GM21528 (cell line): ENCODE data around the gene DUS1L.

ENCODE experiments used
- ATAC-seq: cut with Tn5 transposase; IDR thresholded peaks from one replicate; pipeline ENCODE4 v1.9.1; 2021; ENCODE audit warnings: mild to moderate bottlenecking, moderate library complexity; ENCODE audit not compliant: unreplicated experiment, low FRiP score

The DUS1L gene

GRCh38 chr17:82016061-82016874 is 49.3 kb downstream of the DUS1L start:
- no peak for ATAC-seq

DNA sequence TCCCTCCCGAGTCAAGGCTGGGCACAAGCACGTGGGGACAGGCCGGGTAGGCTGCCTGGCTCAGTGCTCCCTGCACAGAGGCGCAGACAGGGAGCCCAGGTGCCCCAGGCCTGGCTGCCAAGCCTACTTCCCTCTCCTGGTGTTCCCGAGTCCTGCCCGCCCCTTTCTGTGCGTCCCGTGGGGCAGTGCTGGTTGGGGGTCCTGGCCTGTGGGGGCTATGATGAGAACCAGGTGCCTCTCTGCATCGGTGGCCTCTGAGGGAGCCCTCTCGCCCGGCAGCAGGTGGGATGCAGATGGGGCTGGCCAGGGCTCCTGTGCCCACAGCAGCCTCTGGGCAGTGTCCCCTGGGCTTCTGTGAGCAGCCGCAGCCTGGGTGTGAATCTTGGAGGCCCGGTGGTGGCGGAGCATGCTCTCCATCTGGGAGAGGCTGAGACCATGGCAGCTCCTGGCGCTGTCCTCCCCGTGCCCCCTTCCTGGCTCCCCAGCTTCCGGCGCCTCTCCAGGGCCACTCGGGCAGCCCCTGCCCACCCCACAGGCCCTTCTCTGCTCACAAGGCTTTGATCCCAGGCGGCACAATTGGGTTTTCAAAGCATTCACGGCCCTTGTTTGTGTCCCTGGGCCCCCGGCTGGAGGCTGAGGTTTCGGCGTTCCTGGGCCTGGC is 50.2 kb downstream of the DUS1L start:
- ATAC-seq, result no peak

DNA sequence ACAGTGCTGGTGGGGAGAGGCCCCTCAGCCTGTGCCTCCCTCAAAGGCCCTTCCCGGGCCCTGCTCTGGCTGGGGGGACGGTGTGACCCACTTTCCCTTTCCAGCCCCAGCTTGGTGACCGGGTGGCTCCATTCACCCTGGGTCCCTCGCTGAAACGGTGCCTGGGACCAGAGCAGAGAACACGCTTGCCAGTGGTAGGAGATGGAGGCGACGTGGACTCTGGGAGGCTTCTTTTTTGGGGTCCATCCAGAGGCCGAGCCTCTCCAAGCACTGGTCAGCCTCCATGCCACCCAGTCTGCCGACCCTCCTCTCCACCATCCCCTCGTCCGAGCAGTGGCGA is 50.7 kb downstream of the DUS1L start:
- no peak for ATAC-seq

DNA sequence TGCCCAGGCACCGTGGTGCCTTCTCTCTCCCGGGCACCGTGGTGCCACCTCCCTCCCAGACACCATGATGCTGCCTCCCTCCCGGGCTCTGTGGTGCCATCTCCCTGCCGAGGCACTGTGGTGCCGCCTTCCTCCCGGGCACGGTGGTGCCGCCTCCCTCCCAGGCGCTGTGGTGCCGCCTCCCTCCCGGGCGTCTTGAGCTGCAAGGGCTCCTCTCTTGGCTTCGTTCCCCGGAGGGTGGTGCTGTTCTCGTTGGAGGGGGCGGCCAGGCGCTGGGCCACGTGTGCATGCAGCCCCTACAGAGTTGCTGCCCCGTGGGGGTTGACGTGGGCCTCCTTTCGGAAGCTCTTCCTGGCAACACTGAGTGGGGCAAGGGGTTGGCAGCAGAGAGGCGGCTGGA is 51.2 kb downstream of the DUS1L start:
- no peak for ATAC-seq

GRCh38 chr17:82013772-82014321 is 51.8 kb downstream of the DUS1L start:
- ATAC-seq, result no peak

- ATAC-seq, result no peak
These were observed 52.3 kb downstream of the DUS1L start for GRCh38 chr17:82013341-82013740.

DNA sequence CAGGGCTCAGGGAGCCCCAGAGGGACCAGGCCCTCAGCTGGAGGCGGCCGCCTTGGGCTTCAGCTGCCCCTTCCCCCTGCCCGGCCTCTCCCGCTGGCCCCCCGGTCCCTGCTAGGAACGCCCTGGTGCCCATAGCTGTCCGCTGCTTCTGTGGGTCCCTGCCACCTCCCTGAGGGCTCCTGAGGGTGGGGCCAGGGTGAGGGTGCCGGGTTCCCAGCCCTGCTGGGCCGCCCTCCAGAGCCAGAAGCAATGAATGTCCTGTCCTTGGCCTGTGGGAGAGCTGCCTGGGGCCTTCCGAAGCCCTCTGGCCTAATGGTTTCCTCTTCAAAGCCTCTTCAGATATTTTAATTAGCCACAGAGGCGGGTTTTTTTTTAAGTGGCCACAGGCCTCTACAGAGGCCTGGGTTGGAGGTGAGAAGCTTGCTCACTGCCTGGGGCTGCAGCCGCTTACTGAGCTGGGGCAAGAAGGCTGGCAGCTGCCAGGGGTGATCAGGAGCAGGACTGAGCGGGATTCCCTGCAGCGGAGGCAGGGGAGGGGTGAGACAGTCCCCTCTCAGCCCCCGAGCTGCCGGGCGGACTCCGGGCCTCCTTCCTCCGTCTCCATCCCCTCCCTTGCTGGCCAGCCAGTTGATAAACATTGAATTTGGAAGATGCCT is 52.8 kb downstream of the DUS1L start:
- no peak for ATAC-seq

DNA sequence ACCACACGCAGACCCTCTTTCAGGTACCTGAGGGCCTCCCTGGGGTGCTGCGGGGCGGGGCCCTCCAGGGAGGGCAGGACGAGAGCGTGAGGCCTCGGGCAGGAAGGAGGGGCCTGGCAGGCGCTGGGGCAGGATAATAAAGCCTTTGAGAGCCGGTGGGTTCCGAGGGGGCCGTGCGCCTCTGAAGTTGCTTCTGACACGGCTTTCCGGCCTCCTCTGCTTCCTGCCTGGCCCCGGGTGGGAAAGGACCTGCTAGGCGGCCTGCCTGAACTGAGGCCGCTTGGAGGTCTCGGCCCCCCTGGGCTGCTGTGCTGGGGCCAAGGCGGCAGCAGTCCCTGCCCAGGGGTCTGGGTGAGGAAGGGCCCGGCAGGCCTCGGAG is 53.4 kb downstream of the DUS1L start:
- no peak for ATAC-seq

- ATAC-seq, result no peak
These were observed 53.9 kb downstream of the DUS1L start for GRCh38 chr17:82011617-82012187.

- no peak for ATAC-seq
These were observed 54.8 kb downstream of the DUS1L start for GRCh38 chr17:82010575-82011525.

- no peak for ATAC-seq
These were observed 56.2 kb downstream of the DUS1L start for GRCh38 chr17:82009413-82009812.

DNA sequence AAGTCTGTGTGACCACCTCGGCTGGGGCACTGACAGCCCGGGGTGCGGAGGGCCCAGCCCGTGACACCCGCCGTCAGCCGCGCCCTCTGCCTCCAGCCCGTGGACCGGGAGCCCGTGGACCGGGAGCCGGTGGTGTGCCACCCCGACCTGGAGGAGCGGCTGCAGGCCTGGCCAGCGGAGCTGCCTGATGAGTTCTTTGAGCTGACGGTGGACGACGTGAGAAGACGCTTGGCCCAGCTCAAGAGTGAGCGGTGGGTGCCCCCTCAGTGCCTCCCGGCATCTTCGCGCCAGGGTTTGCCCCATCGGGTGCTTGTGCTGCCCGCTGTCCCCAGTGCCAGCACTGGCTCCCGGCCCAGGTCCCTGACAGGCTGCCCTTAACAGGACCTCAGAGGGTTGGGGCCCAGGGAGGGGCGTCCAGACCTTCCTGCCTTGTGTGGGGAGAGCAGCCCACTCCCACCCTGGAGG is 56.6 kb downstream of the DUS1L start:
- no peak for ATAC-seq

GRCh38 chr17:82008258-82008940 is 57.2 kb downstream of the DUS1L start:
- no peak for ATAC-seq
